ENCODE measurements around the gene ERP44.

Gene ERP44

GRCh38 chr9:99966001-99966400 lies 132.8 kb downstream of the ERP44 start:
- in situ Hi-C loops (cut with MboI; ENCODE audit: low pct_unique_long_range_greater_than_20kb, low sequenced_read_pairs, unreplicated experiment): no loop called here
- no peak for DNase-seq (ENCODE audit: low spot score)
- TF ChIP-seq, protein P1, sequence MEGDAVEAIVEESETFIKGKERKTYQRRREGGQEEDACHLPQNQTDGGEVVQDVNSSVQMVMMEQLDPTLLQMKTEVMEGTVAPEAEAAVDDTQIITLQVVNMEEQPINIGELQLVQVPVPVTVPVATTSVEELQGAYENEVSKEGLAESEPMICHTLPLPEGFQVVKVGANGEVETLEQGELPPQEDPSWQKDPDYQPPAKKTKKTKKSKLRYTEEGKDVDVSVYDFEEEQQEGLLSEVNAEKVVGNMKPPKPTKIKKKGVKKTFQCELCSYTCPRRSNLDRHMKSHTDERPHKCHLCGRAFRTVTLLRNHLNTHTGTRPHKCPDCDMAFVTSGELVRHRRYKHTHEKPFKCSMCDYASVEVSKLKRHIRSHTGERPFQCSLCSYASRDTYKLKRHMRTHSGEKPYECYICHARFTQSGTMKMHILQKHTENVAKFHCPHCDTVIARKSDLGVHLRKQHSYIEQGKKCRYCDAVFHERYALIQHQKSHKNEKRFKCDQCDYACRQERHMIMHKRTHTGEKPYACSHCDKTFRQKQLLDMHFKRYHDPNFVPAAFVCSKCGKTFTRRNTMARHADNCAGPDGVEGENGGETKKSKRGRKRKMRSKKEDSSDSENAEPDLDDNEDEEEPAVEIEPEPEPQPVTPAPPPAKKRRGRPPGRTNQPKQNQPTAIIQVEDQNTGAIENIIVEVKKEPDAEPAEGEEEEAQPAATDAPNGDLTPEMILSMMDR (IDR thresholded peaks at IDR 0.05; ENCODE audit: extremely low read depth, insufficient read depth, missing control alignments): no peak

GRCh38 chr9:99964336-99964735 lies 134.5 kb downstream of the ERP44 start:
- TF ChIP-seq, protein P1 (IDR thresholded peaks at IDR 0.05; ENCODE audit: extremely low read depth, insufficient read depth, missing control alignments): no peak
- in situ Hi-C loops (cut with MboI; ENCODE audit: low pct_unique_long_range_greater_than_20kb, low sequenced_read_pairs, unreplicated experiment): no loop called here
- DNase-seq (ENCODE audit: low spot score): no peak

DNA sequence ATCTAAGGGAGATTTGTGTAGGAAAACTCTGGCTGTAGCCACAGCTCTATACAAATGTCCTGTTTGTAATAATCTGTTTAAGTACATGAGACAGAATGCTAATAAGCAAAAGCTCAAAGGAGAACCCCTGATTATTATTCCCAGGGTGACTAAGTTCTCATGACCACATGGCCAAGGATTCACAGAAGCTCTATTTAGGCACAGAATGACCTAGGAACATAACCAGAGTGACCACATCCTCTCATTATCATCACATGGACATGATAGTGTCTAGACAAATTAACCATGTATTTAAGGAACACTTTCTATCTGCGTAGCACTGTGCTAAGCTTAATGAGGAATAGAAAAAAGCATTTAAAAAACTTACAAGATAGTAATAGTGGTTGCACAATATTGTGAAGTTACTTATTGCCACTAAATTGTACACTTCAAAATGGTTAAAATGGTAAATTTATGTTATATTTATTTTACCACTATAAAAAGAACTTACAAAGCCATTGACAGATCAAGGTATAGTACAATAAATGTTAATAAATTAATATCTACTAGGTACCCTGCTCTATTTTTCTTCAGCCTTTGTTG lies 136.0 kb downstream of the ERP44 start:
- TF ChIP-seq, protein P1 (IDR thresholded peaks at IDR 0.05; ENCODE audit: extremely low read depth, insufficient read depth, missing control alignments): no peak
- in situ Hi-C loops (cut with MboI; ENCODE audit: low pct_unique_long_range_greater_than_20kb, low sequenced_read_pairs, unreplicated experiment): no loop called here
- DNase-seq (ENCODE audit: low spot score): no peak

DNA sequence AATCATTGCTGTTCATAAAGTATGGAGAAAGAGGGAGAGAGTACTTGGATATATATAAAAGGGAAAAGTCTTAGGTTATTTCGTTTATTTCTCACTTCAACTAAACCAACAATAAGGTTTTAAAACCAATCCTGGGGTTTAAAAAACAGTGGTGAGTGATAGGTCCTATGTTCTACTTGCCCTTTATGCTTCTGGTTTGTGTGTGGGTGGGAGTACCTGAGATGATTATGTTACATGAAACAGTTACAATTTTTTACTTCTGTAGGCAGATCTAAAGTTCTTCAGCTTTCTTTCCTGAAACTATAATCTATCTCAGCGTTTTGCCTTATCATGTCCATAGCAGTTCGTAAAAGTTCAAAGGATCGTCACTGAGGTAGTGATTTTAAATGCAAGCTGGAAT lies 143.2 kb downstream of the ERP44 start:
- in situ Hi-C loops (cut with MboI; ENCODE audit: low pct_unique_long_range_greater_than_20kb, low sequenced_read_pairs, unreplicated experiment): no loop called here
- TF ChIP-seq, protein P1 (IDR thresholded peaks at IDR 0.05; ENCODE audit: extremely low read depth, insufficient read depth, missing control alignments): no peak
- no peak for DNase-seq (ENCODE audit: low spot score)

DNA sequence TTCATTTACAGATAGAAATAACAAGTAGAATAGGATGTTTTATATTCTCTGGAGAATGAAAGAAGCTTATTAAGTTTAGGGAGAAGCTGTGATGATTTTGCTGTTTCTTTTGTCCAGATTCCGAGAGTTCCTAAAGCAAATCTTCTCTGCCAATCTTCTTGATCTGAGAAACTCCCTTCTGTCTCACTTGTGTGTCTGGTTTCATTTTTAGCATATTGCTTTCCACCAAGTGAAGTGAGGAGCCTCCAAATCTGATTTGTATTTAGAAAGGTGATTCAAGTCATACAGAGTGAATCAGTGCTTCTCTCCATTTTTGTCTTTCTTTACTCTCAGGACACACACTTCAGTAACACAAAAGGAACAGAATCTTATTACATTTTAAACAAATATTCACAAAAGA lies 144.0 kb downstream of the ERP44 start:
- in situ Hi-C loops (cut with MboI; ENCODE audit: low pct_unique_long_range_greater_than_20kb, low sequenced_read_pairs, unreplicated experiment): no loop called here
- TF ChIP-seq, protein P1 (IDR thresholded peaks at IDR 0.05; ENCODE audit: extremely low read depth, insufficient read depth, missing control alignments): no peak
- peak; percentile 34 for DNase-seq (ENCODE audit: low spot score)

- peak; percentile 17 for DNase-seq (ENCODE audit: low spot score)
- TF ChIP-seq, protein P1 (IDR thresholded peaks at IDR 0.05; ENCODE audit: extremely low read depth, insufficient read depth, missing control alignments): no peak
- in situ Hi-C loops (cut with MboI; ENCODE audit: low pct_unique_long_range_greater_than_20kb, low sequenced_read_pairs, unreplicated experiment): no loop called here
Measured at GRCh38 chr9:99953861-99954507, 144.8 kb downstream of the ERP44 start.
